GM10248 (cell line): Measurements from ENCODE around the gene WASF2.

ENCODE experiments used
- CTCF ChIA-PET: fragments of 300-600 bp; sonication (Branson Sonifier 250); formaldehyde crosslinking; extraction: SDS; loops from one replicate; lab custom pipeline; 2021; ENCODE audit warnings: antibody characterized with exemption; lab: Yijun Ruan, JAX
- POLR2A ChIA-PET: fragments of 350-650 bp; sonication (Branson Sonifier 250); formaldehyde crosslinking; extraction: SDS; loops from one replicate; lab custom pipeline; 2020; ENCODE audit warnings: antibody characterized with exemption; lab: Yijun Ruan, JAX
- DNase-seq: peaks from one replicate; pipeline ENCODE4 v3.0.0; 2012; ENCODE audit errors: extremely low spot score
- TF ChIP-seq, protein P1 (sequence below): IDR thresholded peaks from 2 replicates; pipeline ENCODE4 v1.5.1; 2012; ENCODE audit warnings: mild to moderate bottlenecking, low read depth; ENCODE audit errors: extremely low read depth, missing control alignments, control extremely low read depth

Gene WASF2

DNA sequence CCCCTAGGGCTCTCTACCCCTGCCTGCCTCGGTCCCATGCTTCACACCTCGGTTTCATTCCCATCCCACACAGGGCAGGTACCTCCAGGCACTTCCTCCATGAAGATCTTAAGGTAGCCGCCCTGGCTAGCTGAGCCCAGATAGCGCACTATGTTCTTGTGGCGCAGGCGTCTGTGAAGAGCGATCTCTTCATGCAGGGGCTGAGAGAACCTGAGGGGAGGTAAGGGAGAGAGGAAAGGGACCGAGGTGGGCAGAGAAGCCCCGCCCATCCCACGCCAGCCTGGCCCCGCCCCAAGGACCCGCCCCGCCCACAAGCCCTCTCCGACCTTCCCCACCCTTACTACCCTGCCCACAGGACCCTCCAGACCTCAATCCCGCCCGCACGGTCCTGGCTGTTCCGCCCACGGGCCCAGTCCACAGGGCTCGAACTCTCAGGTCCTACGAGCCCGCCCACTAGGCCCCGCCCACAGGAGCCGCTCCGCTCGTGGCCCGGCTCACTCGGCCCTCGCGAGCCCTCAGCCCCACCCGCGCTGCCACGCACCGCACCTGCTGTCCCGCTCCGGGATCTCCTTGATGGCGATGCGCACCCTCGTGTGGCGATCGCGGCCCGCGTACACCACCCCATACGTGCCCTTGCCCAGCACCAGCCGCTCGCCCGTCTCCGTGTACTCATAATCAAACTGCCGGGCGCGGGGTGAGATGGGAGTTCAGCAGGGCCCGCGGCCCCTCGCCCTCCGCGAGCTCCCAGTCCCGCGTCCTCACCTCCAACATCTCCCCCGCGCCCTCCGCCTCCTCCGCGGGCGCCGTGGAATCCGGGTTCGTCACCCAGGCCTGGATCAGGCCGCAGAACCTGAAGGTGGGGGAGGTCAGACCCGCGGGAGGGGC lies 129.6 kb downstream of the WASF2 start:
- ChIA-PET POLR2A (interaction anchor here (1.2 kb wide), 1 partner anchor 26 kb away, joined by 4 read pairs; no protein-coding TSS in a partner anchor), CTCF (interaction anchor here (0.8 to 9.1 kb wide), 5 partner anchors 17 to 247 kb away, joined by 3 to 112 read pairs (median 6); partner anchors contain the start of gene SYTL1)
- TF ChIP-seq, protein P1, sequence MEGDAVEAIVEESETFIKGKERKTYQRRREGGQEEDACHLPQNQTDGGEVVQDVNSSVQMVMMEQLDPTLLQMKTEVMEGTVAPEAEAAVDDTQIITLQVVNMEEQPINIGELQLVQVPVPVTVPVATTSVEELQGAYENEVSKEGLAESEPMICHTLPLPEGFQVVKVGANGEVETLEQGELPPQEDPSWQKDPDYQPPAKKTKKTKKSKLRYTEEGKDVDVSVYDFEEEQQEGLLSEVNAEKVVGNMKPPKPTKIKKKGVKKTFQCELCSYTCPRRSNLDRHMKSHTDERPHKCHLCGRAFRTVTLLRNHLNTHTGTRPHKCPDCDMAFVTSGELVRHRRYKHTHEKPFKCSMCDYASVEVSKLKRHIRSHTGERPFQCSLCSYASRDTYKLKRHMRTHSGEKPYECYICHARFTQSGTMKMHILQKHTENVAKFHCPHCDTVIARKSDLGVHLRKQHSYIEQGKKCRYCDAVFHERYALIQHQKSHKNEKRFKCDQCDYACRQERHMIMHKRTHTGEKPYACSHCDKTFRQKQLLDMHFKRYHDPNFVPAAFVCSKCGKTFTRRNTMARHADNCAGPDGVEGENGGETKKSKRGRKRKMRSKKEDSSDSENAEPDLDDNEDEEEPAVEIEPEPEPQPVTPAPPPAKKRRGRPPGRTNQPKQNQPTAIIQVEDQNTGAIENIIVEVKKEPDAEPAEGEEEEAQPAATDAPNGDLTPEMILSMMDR = no peak
- DNase-seq = peak; percentile 74

DNA sequence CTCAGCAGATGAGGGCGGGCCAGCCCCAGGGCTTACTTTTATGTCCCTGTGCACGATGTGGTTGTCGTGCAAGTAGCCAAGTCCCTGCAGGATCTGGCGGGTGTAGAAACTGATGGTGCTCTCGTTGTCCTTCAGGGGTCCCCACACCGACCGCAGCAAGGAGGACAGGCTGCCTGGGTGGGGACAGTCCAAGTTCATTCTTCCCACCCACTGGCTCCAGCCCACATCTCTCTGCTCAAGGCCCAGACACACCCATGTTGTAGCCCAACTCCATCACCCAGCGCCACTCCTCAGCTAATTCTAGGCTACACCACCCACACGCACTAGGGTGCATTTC lies 130.2 kb downstream of the WASF2 start:
- DNase-seq = no peak
- ChIA-PET POLR2A (interaction anchor here (1.2 kb wide), 1 partner anchor 26 kb away, joined by 4 read pairs; no protein-coding TSS in a partner anchor), CTCF (interaction anchor here (0.8 to 9.1 kb wide), 4 partner anchors 17 to 246 kb away, joined by 3 to 112 read pairs (median 22); partner anchors contain the start of gene SYTL1)
- TF ChIP-seq, protein P1 = no peak

DNA sequence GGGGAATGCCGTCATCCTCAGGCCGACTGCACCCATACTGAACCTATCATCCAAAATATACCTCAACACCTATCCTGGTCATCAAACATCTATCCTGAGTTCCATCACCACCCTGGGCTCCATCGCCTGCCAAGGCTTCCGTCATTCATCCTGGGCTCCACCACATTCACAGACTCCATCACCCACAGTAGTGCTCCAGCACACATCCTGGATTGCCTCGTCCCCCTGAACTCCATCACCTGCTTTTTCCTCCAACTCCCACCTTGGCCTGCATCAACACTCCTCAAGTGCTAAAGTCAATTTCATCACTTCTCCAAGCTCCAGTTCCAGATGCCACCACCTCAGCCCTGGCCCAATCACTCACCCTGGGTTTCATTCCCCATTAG lies 131.0 kb downstream of the WASF2 start:
- POLR2A ChIA-PET = interaction anchor here (1.2 kb wide), 1 partner anchor 25 kb away, joined by 4 read pairs; no protein-coding TSS in a partner anchor
- DNase-seq = no peak
- TF ChIP-seq, protein P1 = no peak
- CTCF ChIA-PET = interaction anchor here (0.9 to 9.1 kb wide), 13 partner anchors 10 to 246 kb away, joined by 3 to 112 read pairs (median 17); partner anchors contain the start of genes CD164L2, GPR3, MAP3K6 and SLC9A1

DNA sequence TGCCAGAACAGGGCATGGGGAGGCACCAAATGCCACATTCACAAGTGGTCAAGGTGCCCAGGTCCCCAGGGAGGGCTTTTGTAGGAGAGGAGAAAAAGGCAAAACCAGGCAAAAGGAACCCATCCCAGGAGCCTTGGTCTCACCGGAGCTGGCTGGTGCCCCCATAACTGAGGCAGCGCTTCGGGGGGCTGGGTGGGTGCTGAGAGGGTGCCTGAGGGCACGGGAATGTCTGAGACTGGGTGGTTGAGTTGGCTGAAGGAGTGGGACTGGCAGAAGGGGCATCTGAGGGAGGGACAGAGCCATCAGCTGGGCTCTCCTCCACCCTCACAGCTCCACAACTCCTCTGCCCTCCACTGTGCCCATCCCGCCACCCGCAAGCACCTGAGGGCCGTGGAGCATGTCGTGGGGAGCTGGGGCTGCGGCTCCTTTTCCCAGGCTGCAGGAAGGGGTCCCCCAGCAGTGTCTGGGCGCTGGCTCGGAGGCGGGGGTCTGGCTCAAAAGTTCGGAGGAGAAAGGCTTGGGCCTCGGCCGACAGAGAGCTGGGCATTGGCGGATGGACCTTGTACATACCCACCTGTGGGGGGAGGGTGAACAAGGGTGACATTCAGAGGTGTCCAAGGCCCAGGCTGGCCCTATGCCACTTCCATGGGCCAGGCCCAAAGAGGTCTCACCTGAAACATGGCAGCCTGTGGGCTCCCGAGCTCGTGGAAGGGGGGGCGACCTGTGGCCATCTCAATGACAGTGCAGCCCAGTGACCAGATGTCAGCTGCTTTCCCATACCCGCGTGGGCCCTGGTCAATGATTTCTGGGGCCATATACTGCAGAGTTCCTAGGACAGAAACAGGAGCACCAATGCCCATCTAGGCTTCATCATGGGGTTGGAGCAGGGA lies 131.7 kb downstream of the WASF2 start:
- POLR2A ChIA-PET = interaction anchor here (0.6 kb wide), 1 partner anchor 251 kb away, joined by 3 read pairs; no protein-coding TSS in a partner anchor
- no peak for DNase-seq
- CTCF ChIA-PET = interaction anchor here (0.7 to 9.1 kb wide), 26 partner anchors 9 to 256 kb away, joined by 3 to 112 read pairs (median 5); partner anchors contain the start of genes AHDC1, CD164L2, GPR3 and MAP3K6
- TF ChIP-seq, protein P1 = no peak

DNA sequence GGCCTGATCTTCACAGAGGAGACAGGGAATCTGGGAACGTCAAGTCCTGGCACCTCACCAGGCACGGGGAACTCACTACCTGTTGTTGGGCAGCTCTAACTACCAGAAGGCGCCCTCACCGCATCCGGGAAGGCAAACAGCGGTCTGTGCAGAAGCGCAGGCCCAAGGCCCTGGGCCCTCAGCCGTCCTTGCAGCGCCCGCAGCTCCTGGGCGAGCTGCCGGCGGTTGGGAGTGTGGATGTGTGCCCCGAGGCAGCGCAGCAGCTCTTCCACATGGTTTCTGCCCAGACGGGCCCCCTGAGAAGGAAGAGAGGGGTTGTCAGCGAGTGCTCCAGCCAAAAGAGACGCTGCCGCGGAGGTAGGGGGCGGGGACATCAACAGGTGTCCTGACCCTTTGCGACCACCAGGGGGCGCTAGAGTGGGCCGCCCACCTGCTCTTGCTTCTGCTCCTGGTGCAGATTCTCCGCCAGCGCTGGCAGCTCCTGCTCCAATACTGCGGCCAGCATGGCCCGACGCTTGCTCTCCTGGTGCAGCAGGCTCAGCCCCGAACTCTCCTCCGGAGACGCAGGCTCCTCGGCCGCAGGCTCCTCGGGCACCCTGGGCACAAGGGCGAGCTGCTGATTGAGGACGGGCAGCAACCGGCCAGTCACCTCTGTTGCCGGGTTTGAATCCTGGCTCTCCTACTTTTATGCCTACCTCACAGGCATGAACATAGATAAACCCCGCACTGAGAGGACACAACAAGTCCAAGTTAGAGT lies 132.5 kb downstream of the WASF2 start:
- POLR2A ChIA-PET = no interaction called here
- CTCF ChIA-PET = interaction anchor here (0.7 to 9.1 kb wide), 37 partner anchors 9 to 304 kb away, joined by 3 to 112 read pairs (median 4); partner anchors contain the start of genes AHDC1, CD164L2, FCN3 and GPR3
- DNase-seq = peak; percentile 93

More for the DNA sequence above, 132.5 kb downstream of the WASF2 start:
- TF ChIP-seq, protein P1 = peak; percentile 97
